Myocyte (in vitro differentiated cells): Measurements from ENCODE around the gene SLC25A13. TPM values are rescaled to one million over a fixed set of nuclear protein-coding genes. Genes with fewer than 3 reads are reported as not detected.
"Not testable (repeated sequence)": the region's sequence is repeated elsewhere in the genome, so short reads cannot be mapped to it uniquely, and the experiment has no call there.

ENCODE experiments used
- DNase-seq: peaks from one replicate; pipeline ENCODE4 v3.0.0-alpha.2; 2012; ENCODE audit warnings: low read depth
- polyA plus RNA-seq: library from polyadenylated mRNA; unstranded; fragments of >200 nt; gene quantifications from one replicate; pipeline ENCODE4 v1.2.1, GENCODE V29; 2012; ENCODE audit warnings: missing spikeins
- total RNA-seq: library from RNA; depleted of rRNA; stranded (reverse); fragments of >200 nt; gene quantifications from 2 replicates; pipeline ENCODE4 v1.2.3, GENCODE V29; 2014

The SLC25A13 gene, protein sequence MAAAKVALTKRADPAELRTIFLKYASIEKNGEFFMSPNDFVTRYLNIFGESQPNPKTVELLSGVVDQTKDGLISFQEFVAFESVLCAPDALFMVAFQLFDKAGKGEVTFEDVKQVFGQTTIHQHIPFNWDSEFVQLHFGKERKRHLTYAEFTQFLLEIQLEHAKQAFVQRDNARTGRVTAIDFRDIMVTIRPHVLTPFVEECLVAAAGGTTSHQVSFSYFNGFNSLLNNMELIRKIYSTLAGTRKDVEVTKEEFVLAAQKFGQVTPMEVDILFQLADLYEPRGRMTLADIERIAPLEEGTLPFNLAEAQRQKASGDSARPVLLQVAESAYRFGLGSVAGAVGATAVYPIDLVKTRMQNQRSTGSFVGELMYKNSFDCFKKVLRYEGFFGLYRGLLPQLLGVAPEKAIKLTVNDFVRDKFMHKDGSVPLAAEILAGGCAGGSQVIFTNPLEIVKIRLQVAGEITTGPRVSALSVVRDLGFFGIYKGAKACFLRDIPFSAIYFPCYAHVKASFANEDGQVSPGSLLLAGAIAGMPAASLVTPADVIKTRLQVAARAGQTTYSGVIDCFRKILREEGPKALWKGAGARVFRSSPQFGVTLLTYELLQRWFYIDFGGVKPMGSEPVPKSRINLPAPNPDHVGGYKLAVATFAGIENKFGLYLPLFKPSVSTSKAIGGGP
- total RNA-seq = 25.0 and 25.5 TPM in 2 replicates
- 14.9 TPM for polyA plus RNA-seq

DNA sequence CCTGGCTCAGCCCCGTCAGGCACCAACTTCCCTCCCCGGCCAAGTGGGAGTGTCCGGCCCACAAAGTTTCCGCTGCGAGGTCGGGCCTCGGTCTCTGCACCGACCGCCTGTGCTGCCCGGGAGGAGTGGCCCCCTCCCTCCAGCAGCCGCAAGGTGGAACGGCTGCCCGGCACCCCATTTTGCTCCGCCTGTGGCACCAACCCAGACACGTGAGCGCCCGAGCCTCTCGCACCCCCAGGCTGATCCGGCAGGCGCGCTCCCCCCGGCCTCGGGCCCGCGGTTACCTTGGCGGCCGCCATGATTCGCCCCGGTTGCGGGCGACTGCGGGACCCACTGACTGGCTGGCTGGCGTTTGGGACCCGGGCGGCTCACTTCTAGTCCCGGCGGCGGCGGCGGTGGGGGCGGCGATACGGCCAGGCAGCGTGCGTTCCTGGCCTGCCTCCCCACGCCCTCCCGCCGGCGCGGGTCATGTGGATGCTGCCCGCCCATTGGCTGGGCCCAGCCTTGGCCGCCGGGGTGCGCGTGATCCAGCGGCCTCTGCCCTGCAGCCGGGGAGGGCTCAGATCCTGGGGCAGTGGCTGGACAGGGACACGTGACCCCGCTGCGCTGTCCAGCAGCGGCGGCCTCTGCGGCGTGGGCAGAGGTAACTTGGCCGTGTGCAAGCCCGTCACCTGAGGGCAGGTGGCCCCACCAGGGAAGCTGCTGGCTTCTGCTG lies at the start of gene SLC25A13:
TSS of gene SLC25A13 (minus strand) at position 441 of the 715 bp plus-strand sequence. CDS start at position 299, 142 bp downstream.
- peak; percentile 96 for DNase-seq

DNA sequence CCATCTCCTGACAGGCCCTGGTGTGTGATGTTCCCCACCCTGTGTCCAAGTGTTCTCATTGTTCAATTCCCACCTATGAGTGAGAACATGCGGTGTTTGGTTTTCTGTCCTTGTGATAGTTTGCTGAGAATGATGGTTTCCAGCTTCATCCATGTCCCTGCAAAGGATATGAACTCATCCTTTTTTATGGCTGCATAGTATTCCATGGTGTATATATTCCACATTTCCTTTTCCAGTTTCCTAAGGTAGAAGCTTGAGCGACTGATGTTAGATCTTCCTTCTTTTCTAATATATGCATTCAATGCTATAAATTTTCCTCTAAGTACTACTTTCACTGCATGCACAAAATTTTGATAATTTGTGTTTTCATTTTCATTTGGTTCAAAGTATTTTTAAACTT lies 44.0 kb upstream of the SLC25A13 start:
- not testable (repeated sequence) for DNase-seq

DNA sequence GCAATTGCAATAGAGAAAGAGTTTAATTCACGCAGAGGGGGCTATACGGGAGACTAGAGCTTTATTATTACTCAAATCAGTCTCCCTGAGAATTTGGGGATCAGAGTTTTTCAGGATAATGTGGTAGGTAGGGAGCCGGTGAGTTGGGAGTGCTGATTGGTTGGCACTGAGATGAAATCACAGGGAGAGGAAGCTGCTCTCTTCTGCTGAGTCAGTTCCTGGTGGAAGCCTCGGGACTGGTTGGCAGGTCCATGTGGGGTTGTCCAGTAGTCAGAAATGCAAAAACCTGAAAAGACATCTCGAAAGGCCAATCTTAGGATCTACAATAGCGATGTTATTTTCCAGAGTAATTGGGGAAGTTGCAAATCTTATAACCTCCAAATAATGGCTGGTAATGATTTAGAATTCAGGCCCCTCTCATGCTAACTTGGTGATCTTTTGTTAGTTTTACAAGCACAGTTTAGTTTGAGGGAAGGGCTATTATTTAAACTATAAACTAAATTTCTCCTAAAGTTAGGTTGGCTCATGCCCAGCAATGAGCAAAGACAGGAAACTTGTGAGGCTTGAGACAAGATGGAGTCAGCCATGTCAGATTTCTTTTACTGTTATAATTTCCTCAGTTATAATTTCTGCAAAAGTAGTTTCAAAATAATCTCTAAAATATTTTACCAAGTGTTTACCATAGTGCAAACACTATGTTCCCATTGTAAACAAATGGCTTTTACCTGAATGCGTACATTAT lies 39.4 kb upstream of the SLC25A13 start:
- no peak for DNase-seq

DNA sequence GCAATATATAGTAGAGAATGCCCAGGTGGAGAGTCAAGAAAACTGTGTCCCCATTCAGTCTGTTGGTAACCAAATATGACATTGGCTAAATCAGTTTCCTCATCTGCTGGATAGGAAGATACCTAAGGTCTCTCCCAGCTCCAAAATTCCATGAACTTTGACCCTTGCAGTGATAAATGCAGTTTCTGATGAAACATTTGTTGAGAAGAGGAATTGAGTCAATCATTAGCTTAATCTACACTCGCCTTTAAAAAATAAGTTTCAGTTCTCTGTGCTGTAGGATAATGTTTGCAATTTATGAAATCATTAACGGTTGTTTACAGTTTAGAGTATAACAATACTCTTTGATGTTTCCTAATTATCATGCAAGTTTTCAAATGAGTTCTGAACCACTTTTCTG lies 38.0 kb upstream of the SLC25A13 start:
- DNase-seq = no peak

DNA sequence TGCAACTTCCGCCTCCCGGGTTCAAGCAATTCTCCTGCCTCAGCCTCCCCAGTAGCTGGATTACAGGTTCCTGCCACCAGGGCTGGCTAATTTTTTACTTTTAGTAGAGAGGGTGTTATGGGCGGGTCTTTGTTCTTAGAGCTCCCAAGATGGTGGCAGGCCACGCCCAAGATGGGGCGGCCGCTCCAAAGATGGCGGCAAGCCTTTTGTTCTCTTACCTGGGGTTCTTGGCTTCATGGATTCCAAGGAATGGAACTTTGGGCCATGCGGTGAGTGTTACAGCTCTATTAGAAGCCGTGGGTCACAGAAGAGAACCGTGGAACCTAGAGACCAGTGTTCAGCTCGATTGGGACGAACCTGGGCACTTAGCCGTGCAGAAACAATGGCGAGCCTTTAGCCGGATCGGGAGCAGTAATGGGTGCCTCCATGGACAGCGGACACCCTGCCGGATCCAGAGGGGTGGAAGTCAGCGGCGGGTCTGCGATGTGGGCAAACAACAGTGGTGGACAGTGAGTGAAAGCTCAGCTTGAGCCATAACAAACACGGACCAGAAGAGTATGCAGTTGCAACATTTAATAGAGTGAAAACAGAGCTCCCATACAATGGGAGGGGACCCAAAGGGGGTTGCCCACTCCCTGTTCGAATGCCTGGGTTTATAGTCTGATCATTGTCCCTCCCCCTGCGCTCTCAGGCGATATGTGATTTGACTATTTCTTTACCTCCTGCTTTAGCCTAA lies 36.5 kb upstream of the SLC25A13 start:
- DNase-seq = not testable (repeated sequence)

DNA sequence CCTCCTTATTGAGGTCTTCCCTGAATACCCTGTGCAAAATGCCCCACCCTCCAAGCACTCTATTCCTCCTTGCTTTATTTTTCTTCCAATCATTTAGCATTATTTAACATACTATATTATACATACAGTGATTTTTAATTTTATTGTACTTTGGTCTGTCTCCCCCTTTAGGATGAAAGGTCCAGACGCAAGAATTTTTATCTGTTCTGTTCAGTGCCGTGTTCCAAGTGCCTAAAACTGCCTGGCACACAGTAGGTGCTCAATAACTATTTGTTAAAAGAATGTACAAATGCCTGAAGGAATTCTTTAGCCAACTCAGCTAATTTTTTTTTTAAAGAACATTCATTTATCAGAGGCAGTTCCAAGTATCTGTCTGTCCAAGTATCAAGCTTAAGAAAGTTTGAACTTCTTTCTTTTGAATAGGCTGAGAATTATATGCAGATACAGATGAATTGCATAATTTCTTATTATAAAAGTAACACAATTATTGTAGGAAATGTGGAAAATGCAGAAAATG lies 34.1 kb upstream of the SLC25A13 start:
- no peak for DNase-seq

DNA sequence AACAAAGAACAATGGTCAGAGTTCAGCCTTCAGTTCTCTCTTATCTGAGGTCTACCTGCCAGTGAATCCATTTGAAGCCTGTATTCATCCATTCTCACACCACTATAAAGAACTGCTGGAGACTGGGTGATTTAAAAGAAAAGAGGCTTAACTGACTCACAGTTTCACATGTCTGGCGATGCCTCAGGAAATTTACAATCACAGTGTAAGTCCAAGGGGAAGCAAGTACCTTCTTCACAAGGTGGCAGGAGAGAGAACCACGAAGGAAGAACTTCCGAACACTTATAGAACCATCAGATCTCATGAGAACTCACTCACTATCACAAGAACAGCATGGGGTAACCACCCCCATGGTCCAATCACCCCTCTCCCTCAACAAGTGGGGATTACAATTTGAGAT lies 33.0 kb upstream of the SLC25A13 start:
- no peak for DNase-seq

DNA sequence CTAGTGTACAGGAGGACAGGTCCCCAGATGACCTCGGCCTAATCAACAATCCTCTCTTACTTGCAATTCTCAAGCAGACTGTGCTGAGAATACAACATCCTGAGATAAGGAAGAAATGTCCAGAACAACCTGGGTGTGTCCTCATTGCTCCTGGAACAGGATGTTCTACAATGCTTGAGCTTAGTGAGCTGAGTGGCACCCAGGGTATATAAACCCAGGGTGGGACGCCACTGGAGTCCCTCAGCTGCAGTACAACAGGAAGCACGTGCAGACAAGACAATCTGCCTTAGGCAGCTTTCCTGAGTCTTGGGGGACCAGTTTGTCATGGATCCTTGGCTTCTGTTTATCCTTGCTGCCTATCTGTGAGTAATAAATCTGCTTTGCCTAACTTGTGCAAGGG lies 27.7 kb upstream of the SLC25A13 start:
- no peak for DNase-seq

DNA sequence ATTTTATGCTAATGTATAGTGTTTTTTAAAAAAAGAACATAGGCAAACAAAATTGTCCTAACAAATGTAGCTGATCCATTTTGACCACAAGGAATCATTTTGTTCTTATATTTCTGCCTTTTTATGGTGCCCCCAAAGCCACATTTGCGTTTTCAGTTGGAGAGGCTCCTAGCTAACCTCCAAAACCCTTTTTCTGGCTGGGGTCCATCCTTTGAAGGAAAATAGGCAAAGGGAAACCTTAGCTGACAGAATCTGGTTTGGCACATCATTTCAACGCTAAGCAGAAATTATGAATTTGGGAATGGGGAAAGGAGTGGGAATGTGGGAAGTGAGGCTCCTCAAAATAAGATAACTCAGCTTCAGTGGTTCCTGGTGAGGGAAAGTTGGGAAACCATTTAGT lies 25.6 kb upstream of the SLC25A13 start:
- DNase-seq = no peak

DNA sequence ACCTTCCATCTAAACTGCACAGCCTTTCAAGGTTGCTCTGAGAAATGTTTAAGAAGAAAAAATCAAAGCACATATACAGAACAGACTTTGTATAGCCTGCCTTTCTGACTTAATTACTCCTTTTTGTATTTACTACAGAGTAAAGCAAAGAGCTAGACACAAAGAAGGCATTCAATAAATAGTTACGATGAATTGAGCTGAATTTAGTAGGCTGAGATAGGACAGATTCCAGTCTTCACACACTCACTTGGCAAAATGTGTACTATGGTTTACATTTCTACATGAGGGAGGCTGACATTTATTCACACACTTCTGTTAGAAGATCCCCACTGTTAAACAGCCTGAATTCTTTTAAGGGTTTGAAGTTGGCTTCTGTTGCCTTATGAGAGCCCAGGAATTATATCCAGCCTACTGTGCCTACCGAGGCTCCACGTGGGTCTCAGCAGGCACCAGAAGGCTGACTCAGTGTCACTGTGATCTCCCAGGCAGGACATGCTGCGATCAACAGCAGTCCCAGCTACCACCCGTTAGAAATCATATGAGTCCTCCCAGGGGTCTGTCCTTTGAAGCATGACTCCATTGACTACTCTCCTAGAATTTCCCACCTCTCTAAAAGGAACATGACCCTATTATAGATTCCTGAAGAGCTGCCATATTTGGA lies 24.5 kb upstream of the SLC25A13 start:
- no peak for DNase-seq

DNA sequence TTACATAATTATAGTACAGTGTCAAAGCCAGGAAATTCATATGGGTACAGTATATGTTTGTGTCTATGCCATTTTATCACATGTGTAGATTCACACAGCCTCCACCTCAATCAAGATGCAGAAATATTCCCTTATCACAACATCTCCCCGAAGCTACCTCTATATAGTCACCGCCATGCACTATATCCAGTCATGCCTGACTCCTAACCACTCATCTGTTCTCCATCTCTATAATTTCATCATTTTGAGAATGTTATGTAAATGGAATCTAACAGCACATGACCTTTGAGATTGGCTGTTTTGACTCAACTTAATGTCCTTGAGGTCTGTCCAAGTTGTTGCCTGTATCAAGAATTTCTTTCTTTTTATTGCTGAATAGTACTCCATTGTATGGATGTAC lies 22.3 kb upstream of the SLC25A13 start:
- DNase-seq = no peak

DNA sequence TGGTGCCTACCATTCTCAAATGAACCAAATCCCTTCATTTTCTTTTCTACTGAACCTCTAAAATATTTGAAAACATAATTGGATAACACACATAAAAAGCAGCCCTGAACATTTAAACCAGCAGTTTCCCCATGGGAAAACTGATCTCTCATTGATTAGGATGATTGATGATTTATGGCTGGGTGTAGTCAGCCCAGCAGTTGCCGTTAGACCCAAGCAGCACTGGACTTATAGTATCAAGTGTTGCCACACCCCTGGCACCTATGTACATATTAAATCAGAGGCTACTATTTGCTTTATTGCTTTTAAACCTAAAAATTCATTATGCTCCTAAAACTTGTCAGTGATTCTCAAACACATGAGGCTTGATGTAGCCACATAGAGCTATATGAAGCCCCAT lies 20.2 kb upstream of the SLC25A13 start:
- no peak for DNase-seq

DNA sequence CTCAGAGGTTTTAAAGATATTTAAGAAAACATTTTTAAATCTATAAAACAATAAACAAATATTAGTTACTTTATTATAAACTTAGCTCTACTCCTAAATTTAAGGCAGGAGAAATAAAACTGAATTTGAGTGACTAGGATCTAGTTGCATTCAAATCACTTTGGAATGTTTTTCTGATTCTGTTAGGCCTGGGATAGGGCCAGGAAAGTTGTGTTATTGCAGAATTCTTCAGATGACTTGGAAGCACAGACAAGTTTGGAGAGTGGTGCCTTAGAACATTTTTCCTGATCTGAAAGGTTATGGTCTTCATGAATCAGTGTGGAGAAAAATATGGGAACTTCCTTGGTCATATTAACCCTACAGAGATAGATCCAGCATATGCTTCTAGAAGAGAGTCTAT lies 15.6 kb upstream of the SLC25A13 start:
- no peak for DNase-seq

DNA sequence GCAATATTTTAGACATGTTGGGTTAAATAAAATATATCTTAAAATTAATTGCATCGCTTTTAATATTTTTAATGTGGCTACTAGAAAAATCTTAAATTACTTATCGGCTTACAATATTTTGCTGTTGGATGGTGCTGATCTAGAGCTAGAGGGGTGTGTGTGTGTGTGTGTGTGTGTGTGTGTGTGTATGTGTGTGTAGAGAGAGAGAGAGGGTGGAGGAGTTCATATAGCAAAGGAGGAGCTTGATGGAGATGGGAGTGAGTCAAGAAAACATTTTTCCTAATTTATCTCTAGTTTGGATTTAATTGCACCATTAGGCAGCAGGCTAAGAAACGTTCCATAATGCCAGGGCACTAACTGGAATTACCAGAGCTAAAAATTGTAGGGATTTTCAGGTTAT lies 10.4 kb upstream of the SLC25A13 start:
- DNase-seq = no peak

DNA sequence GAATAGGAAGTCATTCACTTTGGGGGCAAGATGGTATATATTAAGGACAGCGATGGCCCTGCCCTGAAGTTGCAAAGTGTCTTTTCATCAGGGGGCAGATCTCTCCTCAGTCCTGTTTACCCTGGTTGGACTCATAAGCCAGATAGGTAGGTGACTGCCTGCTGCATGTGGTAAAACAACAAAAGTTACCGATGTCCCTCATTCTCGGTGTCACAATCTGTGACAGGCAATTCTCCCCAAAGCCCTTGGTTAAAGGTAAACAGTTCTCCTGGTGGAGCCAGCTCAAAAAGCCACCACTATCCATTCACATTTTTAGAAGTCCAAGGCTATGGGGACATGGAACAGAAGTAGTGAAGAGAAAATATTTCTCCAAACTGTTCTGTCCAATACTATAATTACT lies 9.9 kb upstream of the SLC25A13 start:
- DNase-seq = no peak

DNA sequence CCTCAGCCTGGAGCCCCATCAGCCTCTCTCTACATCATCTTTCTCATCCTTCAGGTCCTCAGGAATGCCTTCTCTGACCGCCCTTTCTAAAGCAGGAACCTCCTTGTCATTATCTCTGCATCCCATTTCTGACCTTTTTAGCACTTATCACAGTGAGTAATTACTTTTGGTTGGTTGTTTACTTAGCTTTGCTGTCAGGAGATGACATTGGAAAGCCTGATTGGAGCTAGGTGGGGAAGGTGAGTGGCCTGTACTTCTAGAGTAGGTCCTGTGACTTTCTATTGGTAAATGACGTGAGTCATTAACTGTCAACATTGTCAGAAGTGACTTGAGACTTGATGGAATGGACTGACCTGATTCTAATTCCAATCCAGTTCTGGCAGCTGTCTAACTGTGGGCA lies 9.3 kb upstream of the SLC25A13 start:
- DNase-seq = no peak

DNA sequence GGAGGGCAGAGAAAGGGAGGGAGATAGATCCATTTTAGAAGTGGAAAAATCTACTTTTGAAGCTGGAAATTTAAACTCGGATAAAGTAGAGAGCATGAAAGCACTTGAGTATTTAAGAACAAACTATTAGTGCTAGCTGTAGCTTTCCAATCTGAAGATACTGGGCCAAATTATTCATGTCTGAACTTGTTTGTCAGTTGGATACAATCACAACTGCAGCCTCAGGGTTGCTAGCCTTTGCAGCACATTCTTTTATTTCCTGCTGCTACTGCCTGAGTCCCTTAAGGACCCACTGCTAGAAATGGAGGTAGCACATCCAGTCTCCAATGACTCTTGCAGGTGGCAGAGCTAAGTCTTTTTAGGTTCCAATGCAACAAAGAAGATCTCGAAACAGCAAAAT lies 8.3 kb upstream of the SLC25A13 start:
- no peak for DNase-seq

DNA sequence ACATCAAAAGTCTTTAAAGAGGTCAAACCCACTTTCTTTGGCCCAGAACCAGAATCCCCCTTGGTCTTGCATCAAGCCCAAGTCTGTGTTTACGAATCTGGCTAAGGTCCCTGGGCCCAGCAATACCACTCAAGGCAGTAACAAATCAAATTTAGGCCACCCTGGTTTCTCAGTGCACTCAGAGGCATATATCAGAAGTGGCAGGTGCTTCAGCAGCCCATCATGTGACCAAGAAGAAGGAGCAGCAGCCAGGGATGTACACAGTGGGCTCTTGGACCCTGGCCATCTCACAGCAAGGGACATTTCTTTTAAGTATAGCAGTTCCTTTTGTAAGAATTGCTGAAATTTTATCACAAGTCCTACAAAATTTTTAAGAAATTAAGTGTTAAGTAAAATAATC lies 7.3 kb upstream of the SLC25A13 start:
- no peak for DNase-seq

DNA sequence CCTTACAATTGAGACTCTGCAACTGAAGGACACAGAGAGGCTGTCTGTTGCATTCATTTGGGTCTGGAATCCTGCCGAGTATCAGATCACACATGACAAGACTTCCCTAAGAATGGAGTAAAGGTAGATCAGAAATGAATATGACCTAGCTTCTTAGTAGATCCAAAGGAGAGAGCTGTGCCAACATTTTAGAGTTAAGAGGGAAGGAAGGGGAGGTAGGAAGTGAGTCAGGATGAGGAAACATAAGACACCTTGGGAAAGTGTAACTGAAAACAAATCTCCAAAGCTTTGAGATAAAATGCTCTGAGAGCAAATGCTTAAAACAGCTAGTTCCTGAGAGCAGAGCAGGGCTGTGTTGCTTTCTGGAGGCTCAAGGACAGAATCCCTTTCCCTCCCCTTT lies 6.1 kb upstream of the SLC25A13 start:
- DNase-seq = no peak

DNA sequence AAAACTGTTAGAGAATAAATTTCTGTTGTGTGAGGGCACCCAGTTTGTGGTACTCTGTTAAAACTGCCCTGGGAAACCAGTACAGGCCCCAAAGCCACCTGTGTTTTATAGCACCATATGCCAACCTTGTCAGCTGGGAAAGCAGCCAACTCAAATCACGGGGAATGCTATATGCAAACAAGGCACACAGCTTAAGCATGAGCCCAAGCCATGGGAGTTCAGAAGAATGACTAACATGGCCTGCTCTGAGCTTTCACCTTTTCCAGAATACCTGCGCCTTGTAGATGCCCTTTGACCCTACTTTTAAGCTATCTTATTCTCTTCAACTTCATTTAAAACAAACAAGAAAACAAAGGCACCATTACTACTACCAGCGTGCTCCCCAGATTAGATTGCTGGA lies 5.5 kb upstream of the SLC25A13 start:
- no peak for DNase-seq
